Measurements from ENCODE around the gene LHX1.

LHX1 gene

GRCh38 chr17:36940313-36941264 lies 3.3 kb downstream of the LHX1 start:
- Histone ChIP-seq H3K9ac (ENCODE audit: low read length) (no peak overlapping the region), H3K4me3 (ENCODE audit: low read depth, low read length) (peak overlapping the region; percentile 54), H3K4me1 (ENCODE audit: control insufficient read depth, insufficient read depth, low read length) (peaks cover 53% of the 10 kb centered on the region), H3K27me3 (ENCODE audit: control insufficient read depth, insufficient read depth, low read length) (peaks cover 100% of the 10 kb centered on the region), H3K9me3 (ENCODE audit: control insufficient read depth, insufficient read depth, low read depth, low read length) (no peaks in the 10 kb centered on the region), H3K36me3 (ENCODE audit: control insufficient read depth, insufficient read depth, low read length) (no peaks in the 10 kb centered on the region), H3K27ac (ENCODE audit: low read depth, low read length) (no peak overlapping the region)

DNA sequence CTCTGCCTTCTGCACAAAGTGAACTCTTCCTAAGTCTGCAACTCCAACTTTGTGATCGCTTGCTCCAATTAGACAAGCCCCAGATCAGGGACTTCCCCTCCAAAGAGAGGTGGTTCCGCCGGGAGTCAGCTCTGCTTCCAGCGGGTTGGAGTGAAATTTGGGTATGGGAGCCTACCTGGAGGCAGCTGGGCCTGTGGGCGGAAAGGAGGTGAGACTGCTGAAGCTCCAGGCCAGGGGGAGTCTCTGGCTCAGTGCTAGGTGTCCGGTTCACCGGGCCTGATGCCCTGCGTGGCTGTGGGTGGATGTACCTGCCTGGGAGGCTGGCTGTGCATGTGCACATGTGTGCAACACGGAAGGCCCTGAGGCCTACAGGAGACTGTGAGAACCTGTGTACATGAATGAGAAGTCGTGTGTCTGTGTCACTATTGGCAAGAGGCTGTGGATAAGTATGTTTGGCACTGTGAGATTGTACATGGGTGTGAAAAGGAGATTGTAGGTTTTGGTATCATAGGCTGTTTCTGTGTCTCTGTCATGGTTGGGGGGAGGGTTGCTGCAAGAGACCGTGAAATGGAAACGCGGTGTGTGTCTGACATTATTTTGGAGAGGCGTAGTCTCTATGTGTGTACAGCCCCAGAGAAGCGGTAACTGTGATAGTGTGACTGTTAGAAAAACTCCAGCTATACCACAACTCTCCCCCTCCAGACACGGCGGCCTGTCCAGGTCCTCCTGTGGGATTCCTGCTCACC lies 4.2 kb downstream of the LHX1 start:
- Histone ChIP-seq H3K9ac (ENCODE audit: low read length) (peak overlapping the region; percentile 7), H3K27me3 (ENCODE audit: control insufficient read depth, insufficient read depth, low read length) (peaks cover 100% of the 10 kb centered on the region), H3K36me3 (ENCODE audit: control insufficient read depth, insufficient read depth, low read length) (no peaks in the 10 kb centered on the region), H3K27ac (ENCODE audit: low read depth, low read length) (no peak overlapping the region), H3K4me3 (ENCODE audit: low read depth, low read length) (peak overlapping the region; percentile 54), H3K9me3 (ENCODE audit: control insufficient read depth, insufficient read depth, low read depth, low read length) (no peaks in the 10 kb centered on the region), H3K4me1 (ENCODE audit: control insufficient read depth, insufficient read depth, low read length) (peaks cover 61% of the 10 kb centered on the region)

DNA sequence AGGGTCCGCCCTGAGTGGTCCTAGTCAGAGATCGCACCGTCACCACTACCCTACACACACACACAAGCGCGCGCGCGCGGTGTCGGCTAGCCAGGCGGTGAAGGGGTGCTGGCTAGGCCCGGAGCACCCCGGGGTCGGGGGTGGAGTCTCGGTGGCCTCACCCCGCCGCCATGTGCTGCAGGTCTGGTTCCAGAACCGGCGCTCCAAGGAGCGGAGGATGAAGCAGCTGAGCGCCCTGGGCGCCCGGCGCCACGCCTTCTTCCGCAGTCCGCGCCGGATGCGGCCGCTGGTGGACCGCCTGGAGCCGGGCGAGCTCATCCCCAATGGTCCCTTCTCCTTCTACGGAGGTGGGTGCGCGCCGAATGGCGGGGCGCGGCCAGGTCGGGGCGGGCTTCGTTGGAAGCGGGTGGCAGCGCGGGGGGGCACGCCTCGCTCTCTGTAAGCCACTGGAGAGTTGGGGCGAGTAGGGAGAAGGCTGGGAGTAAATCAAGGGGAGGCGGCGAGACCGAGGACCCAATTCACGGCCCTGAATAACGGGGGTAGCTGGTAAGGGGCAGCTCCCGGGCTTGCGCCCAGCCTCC lies 4.8 kb downstream of the LHX1 start:
- Histone ChIP-seq H3K27me3 (ENCODE audit: control insufficient read depth, insufficient read depth, low read length) (peaks cover 100% of the 10 kb centered on the region), H3K4me3 (ENCODE audit: low read depth, low read length) (peak overlapping the region; percentile 54), H3K9me3 (ENCODE audit: control insufficient read depth, insufficient read depth, low read depth, low read length) (no peaks in the 10 kb centered on the region), H3K4me1 (ENCODE audit: control insufficient read depth, insufficient read depth, low read length) (peaks cover 60% of the 10 kb centered on the region), H3K36me3 (ENCODE audit: control insufficient read depth, insufficient read depth, low read length) (no peaks in the 10 kb centered on the region), H3K27ac (ENCODE audit: low read depth, low read length) (no peak overlapping the region), H3K9ac (ENCODE audit: low read length) (peak overlapping the region; percentile 28)

DNA sequence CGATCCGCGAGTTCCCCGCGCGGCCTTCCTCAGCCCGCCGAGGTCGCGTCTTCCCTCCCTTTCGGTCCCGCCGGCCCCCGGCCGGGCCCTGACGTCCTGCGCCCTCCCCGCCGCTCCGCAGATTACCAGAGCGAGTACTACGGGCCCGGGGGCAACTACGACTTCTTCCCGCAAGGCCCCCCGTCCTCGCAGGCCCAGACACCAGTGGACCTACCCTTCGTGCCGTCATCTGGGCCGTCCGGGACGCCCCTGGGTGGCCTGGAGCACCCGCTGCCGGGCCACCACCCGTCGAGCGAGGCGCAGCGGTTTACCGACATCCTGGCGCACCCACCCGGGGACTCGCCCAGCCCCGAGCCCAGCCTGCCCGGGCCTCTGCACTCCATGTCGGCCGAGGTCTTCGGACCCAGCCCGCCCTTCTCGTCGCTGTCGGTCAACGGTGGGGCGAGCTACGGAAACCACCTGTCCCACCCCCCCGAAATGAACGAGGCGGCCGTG lies 5.4 kb downstream of the LHX1 start:
- H3K9ac ChIP-seq (ENCODE audit: low read length) = no peak overlapping the region
- no peaks in the 10 kb centered on the region for H3K9me3 ChIP-seq (ENCODE audit: control insufficient read depth, insufficient read depth, low read depth, low read length)
- no peaks in the 10 kb centered on the region for H3K36me3 ChIP-seq (ENCODE audit: control insufficient read depth, insufficient read depth, low read length)
- H3K4me3 ChIP-seq (ENCODE audit: low read depth, low read length) = peak overlapping the region; percentile 54
- H3K27me3 ChIP-seq (ENCODE audit: control insufficient read depth, insufficient read depth, low read length) = peaks cover 100% of the 10 kb centered on the region
- H3K4me1 ChIP-seq (ENCODE audit: control insufficient read depth, insufficient read depth, low read length) = peaks cover 59% of the 10 kb centered on the region
- H3K27ac ChIP-seq (ENCODE audit: low read depth, low read length) = no peak overlapping the region

DNA sequence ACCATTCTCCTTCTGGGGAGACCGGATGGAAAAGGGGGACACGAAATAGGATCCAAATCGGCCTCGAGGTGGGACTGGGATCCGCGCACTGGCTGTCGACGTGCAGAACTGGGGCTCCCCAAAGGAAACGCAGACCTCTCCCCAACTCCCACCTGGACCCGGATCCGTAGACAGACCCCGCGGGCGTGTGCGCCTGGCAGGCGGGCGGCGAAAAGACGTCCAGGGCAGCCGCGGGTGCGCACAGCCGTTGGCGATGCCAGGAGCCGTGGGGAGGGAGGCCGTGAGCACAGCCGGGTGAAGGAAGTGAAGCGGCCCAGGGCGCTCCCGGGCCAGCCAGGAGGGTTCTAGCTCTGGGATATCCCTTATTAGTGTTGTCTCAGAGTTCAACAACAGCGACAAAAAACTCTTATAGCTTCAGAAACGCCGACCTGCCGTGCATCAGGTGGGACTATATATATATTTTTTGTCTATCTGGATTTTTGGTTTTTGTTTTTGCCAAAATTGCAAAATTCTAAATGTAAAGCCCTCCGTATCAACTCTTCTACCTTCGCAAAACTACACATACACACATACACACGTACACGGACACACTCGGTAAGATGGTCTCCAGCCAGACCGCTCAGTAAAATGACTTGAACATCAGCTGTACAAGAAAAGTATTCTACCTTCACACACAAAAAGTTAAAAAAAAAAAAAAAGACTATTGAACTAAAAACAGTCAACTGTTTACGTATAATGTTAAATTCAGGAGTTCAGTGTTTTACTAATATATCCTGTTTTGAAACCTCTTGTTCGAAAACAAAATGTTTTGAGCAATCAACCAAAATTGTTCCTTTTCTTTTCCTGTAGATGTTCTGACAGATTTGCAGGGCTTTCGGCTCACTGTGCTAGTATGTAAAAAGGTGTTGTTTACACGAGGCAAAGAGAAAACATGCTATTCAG lies 6.2 kb downstream of the LHX1 start:
- Histone ChIP-seq H3K27ac (ENCODE audit: low read depth, low read length) (no peak overlapping the region), H3K4me1 (ENCODE audit: control insufficient read depth, insufficient read depth, low read length) (peaks cover 61% of the 10 kb centered on the region), H3K4me3 (ENCODE audit: low read depth, low read length) (peak overlapping the region; percentile 54), H3K27me3 (ENCODE audit: control insufficient read depth, insufficient read depth, low read length) (peaks cover 100% of the 10 kb centered on the region), H3K9me3 (ENCODE audit: control insufficient read depth, insufficient read depth, low read depth, low read length) (no peaks in the 10 kb centered on the region), H3K9ac (ENCODE audit: low read length) (no peak overlapping the region), H3K36me3 (ENCODE audit: control insufficient read depth, insufficient read depth, low read length) (no peaks in the 10 kb centered on the region)

GRCh38 chr17:36944553-36944952 lies 7.3 kb downstream of the LHX1 start:
- Histone ChIP-seq H3K36me3 (ENCODE audit: control insufficient read depth, insufficient read depth, low read length) (no peaks in the 10 kb centered on the region), H3K27me3 (ENCODE audit: control insufficient read depth, insufficient read depth, low read length) (peaks cover 92% of the 10 kb centered on the region), H3K4me3 (ENCODE audit: low read depth, low read length) (no peak overlapping the region), H3K9me3 (ENCODE audit: control insufficient read depth, insufficient read depth, low read depth, low read length) (no peaks in the 10 kb centered on the region), H3K4me1 (ENCODE audit: control insufficient read depth, insufficient read depth, low read length) (peaks cover 53% of the 10 kb centered on the region), H3K27ac (ENCODE audit: low read depth, low read length) (no peak overlapping the region), H3K9ac (ENCODE audit: low read length) (no peak overlapping the region)

GRCh38 chr17:36945140-36945539 lies 7.9 kb downstream of the LHX1 start:
- no peak overlapping the region for H3K9ac ChIP-seq (ENCODE audit: low read length)
- peaks cover 56% of the 10 kb centered on the region for H3K4me1 ChIP-seq (ENCODE audit: control insufficient read depth, insufficient read depth, low read length)
- no peak overlapping the region for H3K27ac ChIP-seq (ENCODE audit: low read depth, low read length)
- H3K4me3 ChIP-seq (ENCODE audit: low read depth, low read length) = no peak overlapping the region
- H3K9me3 ChIP-seq (ENCODE audit: control insufficient read depth, insufficient read depth, low read depth, low read length) = no peaks in the 10 kb centered on the region
- H3K27me3 ChIP-seq (ENCODE audit: control insufficient read depth, insufficient read depth, low read length) = peaks cover 88% of the 10 kb centered on the region
- no peaks in the 10 kb centered on the region for H3K36me3 ChIP-seq (ENCODE audit: control insufficient read depth, insufficient read depth, low read length)

DNA sequence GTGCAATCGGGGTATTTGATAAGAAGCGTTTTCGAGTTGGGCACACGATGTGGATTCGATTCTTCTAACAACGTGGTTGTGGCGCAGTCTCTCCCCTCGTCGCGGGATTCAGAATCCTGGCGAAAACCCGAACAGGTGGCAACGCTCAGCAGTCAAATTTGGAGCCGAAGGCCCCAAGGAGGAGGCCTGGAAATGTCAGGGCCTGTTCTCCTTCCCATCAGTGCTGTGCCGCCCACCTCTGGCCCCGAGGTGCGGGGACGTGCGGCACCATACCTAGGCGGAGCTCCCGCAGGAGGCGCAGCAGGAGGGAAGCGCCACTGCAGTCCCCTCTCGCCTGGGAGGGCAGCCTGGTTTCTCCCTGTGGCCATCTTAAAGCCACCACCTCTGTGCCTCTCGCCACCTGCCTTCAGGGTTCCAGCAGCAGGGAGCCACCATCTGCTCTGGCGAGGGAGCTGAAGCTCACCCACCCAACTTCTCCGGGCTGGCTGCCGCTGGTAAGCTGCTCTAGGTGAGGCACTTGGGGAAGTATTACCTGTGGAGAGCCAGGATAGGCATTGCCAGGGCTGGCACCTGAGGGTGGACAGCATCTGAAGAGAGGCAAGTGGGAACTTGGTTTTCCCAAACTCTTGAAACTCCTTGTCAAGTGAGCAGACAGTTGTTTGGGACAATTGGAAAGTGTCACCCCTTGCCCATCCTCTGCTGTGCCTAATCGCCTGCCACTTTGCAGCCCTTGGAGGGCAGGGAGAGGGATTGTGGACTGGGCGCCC lies 8.9 kb downstream of the LHX1 start:
- Histone ChIP-seq H3K4me3 (ENCODE audit: low read depth, low read length) (peak overlapping the region; percentile 23), H3K27ac (ENCODE audit: low read depth, low read length) (no peak overlapping the region), H3K9ac (ENCODE audit: low read length) (no peak overlapping the region), H3K36me3 (ENCODE audit: control insufficient read depth, insufficient read depth, low read length) (peaks cover 7% of the 10 kb centered on the region; the same call in 1 of the 2 replicates), H3K9me3 (ENCODE audit: control insufficient read depth, insufficient read depth, low read depth, low read length) (no peaks in the 10 kb centered on the region), H3K4me1 (ENCODE audit: control insufficient read depth, insufficient read depth, low read length) (peaks cover 48% of the 10 kb centered on the region), H3K27me3 (ENCODE audit: control insufficient read depth, insufficient read depth, low read length) (peaks cover 78% of the 10 kb centered on the region)

DNA sequence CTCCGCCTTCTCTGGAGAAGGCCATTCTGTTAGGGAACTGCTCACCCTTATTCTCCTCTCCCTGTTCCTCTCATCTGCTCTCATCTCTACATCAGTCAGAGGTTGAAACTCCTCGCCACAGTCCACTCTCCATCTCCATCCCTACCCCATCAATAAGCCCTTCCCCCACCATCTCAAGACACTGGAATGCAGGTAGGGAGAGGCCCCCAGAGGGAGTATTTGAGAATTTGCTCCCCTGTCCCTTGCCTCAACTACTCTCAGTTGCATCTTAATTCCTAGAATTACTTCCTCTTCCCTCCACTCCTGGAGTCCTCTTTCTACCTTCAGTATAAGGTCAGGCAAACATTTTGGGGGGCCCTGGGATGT lies 9.4 kb downstream of the LHX1 start:
- Histone ChIP-seq H3K27ac (ENCODE audit: low read depth, low read length) (no peak overlapping the region), H3K27me3 (ENCODE audit: control insufficient read depth, insufficient read depth, low read length) (peaks cover 73% of the 10 kb centered on the region)

More for the DNA sequence above, 9.4 kb downstream of the LHX1 start:
- Histone ChIP-seq H3K9ac (ENCODE audit: low read length) (no peak overlapping the region), H3K4me3 (ENCODE audit: low read depth, low read length) (no peak overlapping the region), H3K4me1 (ENCODE audit: control insufficient read depth, insufficient read depth, low read length) (peaks cover 43% of the 10 kb centered on the region), H3K9me3 (ENCODE audit: control insufficient read depth, insufficient read depth, low read depth, low read length) (no peaks in the 10 kb centered on the region), H3K36me3 (ENCODE audit: control insufficient read depth, insufficient read depth, low read length) (peaks cover 11% of the 10 kb centered on the region)

Measured in HUES6 (cell line).